Fibroblast of lung (primary cell): ENCODE measurements around the gene OAS3. TPM values are rescaled to one million over a fixed set of nuclear protein-coding genes. Genes with fewer than 3 reads are reported as not detected.
"Not testable (repeated sequence)": the region's sequence is repeated elsewhere in the genome, so short reads cannot be mapped to it uniquely, and the experiment has no call there.

Experiments used
- DNase-seq, 2 donors: peaks; one replicate each; pipeline versions ENCODE4 v3.0.0 to v3.0.0-alpha.2; 2010; ENCODE audit warnings: low read depth in 2 of 2
- H2AFZ ChIP-seq: 2 replicates; pipeline ENCODE4 v1.5.1; 2012; ENCODE audit warnings: low read length, control low read depth, inconsistent platforms
- H3K27ac ChIP-seq: 2 replicates; pipeline ENCODE4 v1.5.1; 2011; ENCODE audit warnings: low read length, control low read depth; ENCODE audit not compliant: insufficient read depth
- H3K27me3 ChIP-seq: 2 replicates; pipeline ENCODE4 v1.5.1; 2011; ENCODE audit warnings: mild to moderate bottlenecking, low read length; ENCODE audit not compliant: control insufficient read depth, insufficient read depth
- H3K36me3 ChIP-seq: 2 replicates; pipeline ENCODE4 v1.5.1; 2011; ENCODE audit warnings: low read length; ENCODE audit not compliant: control insufficient read depth, insufficient read depth
- H3K4me1 ChIP-seq: 2 replicates; pipeline ENCODE4 v1.5.1; 2011; ENCODE audit warnings: low read length; ENCODE audit not compliant: control insufficient read depth, insufficient read depth; ENCODE audit errors: extremely low read depth
- H3K4me2 ChIP-seq: 2 replicates; pipeline ENCODE4 v1.5.1; 2011; ENCODE audit warnings: low read length, control low read depth; ENCODE audit not compliant: insufficient read depth; ENCODE audit errors: extremely low read depth
- H3K4me3 ChIP-seq, 4 experiments: fragments of 200-600 bp in 1 of 4; sonication (generic) in 1 of 4; replicated peaks in 1 of 4; 2 replicates each; pipeline ENCODE4 v1.5.1; 2011 to 2016; ENCODE audit warnings: low read length in 4 of 4, low read depth in 3 of 4, mild to moderate bottlenecking in 3 of 4, control low read depth in 2 of 4, inconsistent platforms in 1 of 4, mixed read lengths in 1 of 4; ENCODE audit not compliant: insufficient read depth in 1 of 4; ENCODE audit errors: control extremely low read depth in 1 of 4
- H3K79me2 ChIP-seq: 2 replicates; pipeline ENCODE4 v1.5.1; 2012; ENCODE audit warnings: mild to moderate bottlenecking, low read length, inconsistent platforms; ENCODE audit not compliant: control insufficient read depth, insufficient read depth
- H3K9ac ChIP-seq: 2 replicates; pipeline ENCODE4 v1.5.1; 2011; ENCODE audit warnings: mild to moderate bottlenecking, low read length, control low read depth; ENCODE audit not compliant: insufficient read depth
- H3K9me3 ChIP-seq: 2 replicates; pipeline ENCODE4 v1.5.1; 2012; ENCODE audit warnings: low read depth, low read length; ENCODE audit not compliant: control insufficient read depth, insufficient read depth
- H4K20me1 ChIP-seq: 2 replicates; pipeline ENCODE4 v1.5.1; 2011; ENCODE audit warnings: low read length; ENCODE audit not compliant: control insufficient read depth, insufficient read depth; ENCODE audit errors: extremely low read depth
- EZH2 ChIP-seq: IDR thresholded peaks from 2 replicates; pipeline ENCODE4 v1.5.1; 2012; ENCODE audit warnings: low read length, control low read depth, mild to moderate bottlenecking; ENCODE audit errors: missing control alignments
- polyA plus RNA-seq, 2 donors: library from polyadenylated mRNA; depleted of rRNA in 1 of 2; stranded (reverse) in 1 of 2; unstranded in 1 of 2; fragments of >200 nt; gene quantifications; 2 replicates each; pipeline ENCODE4 v1.2.1, GENCODE V29; 2011 to 2012; ENCODE audit warnings: missing spikeins in 1 of 2
- total RNA-seq: library from RNA; depleted of rRNA; stranded (reverse); fragments of >200 nt; gene quantifications from 2 replicates; pipeline ENCODE4 v1.2.1, GENCODE V29; 2014
- TF ChIP-seq, protein P1 (sequence below), 2 donors: IDR thresholded peaks in 1 of 2; conservative IDR thresholded peaks in 1 of 2; 1 replicate in 1 of 2; 2 replicates in 1 of 2; pipeline ENCODE4 v1.5.1; 2011 to 2012; ENCODE audit warnings: low read length in 2 of 2, control low read depth in 1 of 2, inconsistent platforms in 1 of 2, low read depth in 1 of 2, mild to moderate bottlenecking in 1 of 2

OAS3 gene
- total and polyA plus RNA-seq, 2 donors (not counting 1 experiment from before 2014, with no cell fraction given): 3.5 to 7.0 TPM

GRCh38 chr12:112948806-112949205, 10.5 kb downstream of the OAS3 start:
- Histone ChIP-seq H3K4me1 (no peaks in the 10 kb centered on the region), H3K79me2 (no peaks in the 10 kb centered on the region), H3K9me3 (no peaks in the 10 kb centered on the region), H3K4me3 (no peak overlapping the region), H3K27me3 (no peaks in the 10 kb centered on the region), H3K9ac (no peak overlapping the region), H3K4me2 (no peak overlapping the region), H4K20me1 (no peaks in the 10 kb centered on the region), H3K36me3 (no peaks in the 10 kb centered on the region), H2AFZ (no peak overlapping the region), H3K27ac (no peak overlapping the region)
- DNase-seq: no peak
- TF ChIP-seq, protein P1, sequence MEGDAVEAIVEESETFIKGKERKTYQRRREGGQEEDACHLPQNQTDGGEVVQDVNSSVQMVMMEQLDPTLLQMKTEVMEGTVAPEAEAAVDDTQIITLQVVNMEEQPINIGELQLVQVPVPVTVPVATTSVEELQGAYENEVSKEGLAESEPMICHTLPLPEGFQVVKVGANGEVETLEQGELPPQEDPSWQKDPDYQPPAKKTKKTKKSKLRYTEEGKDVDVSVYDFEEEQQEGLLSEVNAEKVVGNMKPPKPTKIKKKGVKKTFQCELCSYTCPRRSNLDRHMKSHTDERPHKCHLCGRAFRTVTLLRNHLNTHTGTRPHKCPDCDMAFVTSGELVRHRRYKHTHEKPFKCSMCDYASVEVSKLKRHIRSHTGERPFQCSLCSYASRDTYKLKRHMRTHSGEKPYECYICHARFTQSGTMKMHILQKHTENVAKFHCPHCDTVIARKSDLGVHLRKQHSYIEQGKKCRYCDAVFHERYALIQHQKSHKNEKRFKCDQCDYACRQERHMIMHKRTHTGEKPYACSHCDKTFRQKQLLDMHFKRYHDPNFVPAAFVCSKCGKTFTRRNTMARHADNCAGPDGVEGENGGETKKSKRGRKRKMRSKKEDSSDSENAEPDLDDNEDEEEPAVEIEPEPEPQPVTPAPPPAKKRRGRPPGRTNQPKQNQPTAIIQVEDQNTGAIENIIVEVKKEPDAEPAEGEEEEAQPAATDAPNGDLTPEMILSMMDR (conservative IDR thresholded peaks at IDR 0.05 in 1 of 2, IDR thresholded peaks at IDR 0.05 in 1 of 2; ENCODE audit: low read depth in 1 of 2, low read length in 2 of 2): no peak
- TF ChIP-seq EZH2: no peak

GRCh38 chr12:112950701-112951100, 12.4 kb downstream of the OAS3 start:
- no peak for TF ChIP-seq EZH2
- TF ChIP-seq, protein P1 (conservative IDR thresholded peaks at IDR 0.05 in 1 of 2, IDR thresholded peaks at IDR 0.05 in 1 of 2; ENCODE audit: low read depth in 1 of 2, low read length in 2 of 2): no peak
- no peak overlapping the region for H3K9ac ChIP-seq
- no peaks in the 10 kb centered on the region for H4K20me1 ChIP-seq
- H3K4me2 ChIP-seq: no peak overlapping the region
- H3K27me3 ChIP-seq: no peaks in the 10 kb centered on the region
- no peaks in the 10 kb centered on the region for H3K4me1 ChIP-seq
- H3K27ac ChIP-seq: no peak overlapping the region
- DNase-seq: no peak
- H3K4me3 ChIP-seq: no peak overlapping the region
- H2AFZ ChIP-seq: no peak overlapping the region
- no peaks in the 10 kb centered on the region for H3K9me3 ChIP-seq
- H3K36me3 ChIP-seq: no peaks in the 10 kb centered on the region
- no peaks in the 10 kb centered on the region for H3K79me2 ChIP-seq

GRCh38 chr12:112957125-112957524, 18.9 kb downstream of the OAS3 start:
- not testable (repeated sequence) for H3K79me2 ChIP-seq, H3K4me1 ChIP-seq, H2AFZ ChIP-seq, DNase-seq, H3K27me3 ChIP-seq, H3K27ac ChIP-seq, H3K9ac ChIP-seq, H3K4me3 ChIP-seq, H3K36me3 ChIP-seq, H4K20me1 ChIP-seq, H3K9me3 ChIP-seq, H3K4me2 ChIP-seq
